Caki2 (cell line): ENCODE results near the gene ZFHX3. TPM values are rescaled to one million over a fixed set of nuclear protein-coding genes. Genes with fewer than 3 reads are reported as not detected.
A peak's percentile ranks its signal among the peaks of the same experiment; 100 is the strongest.

Experiments
- DNase-seq: peaks from one replicate; pipeline ENCODE4 v3.0.0-alpha.2; 2015; ENCODE audit warnings: low read depth
- in situ Hi-C: cut with HindIII; loops from 2 replicates; pipeline ENCODE4 v1.10.0; 2016; ENCODE audit warnings: low sequenced_read_pairs, low pct_unique_long_range_greater_than_20kb, mixed read lengths
- total RNA-seq: library from RNA; depleted of rRNA; stranded (reverse); fragments of >200 nt; shearing (Covaris generic); gene quantifications from 2 replicates; pipeline ENCODE4 v1.2.3, GENCODE V29; 2014; ENCODE audit warnings: low replicate concordance

ZFHX3 gene
- total RNA-seq, 1 experiment from 2014 or later, result 1.6 TPM

GRCh38 chr16:72824761-72825160 is 223.2 kb downstream of the ZFHX3 start:
- in situ Hi-C loops, result no loop called here
- no peak for DNase-seq

- in situ Hi-C loops, result no loop called here
- no peak for DNase-seq
These were observed 223.9 kb downstream of the ZFHX3 start for GRCh38 chr16:72824027-72824426.

GRCh38 chr16:72821185-72821950 is 226.6 kb downstream of the ZFHX3 start:
- DNase-seq, result no peak
- in situ Hi-C loops, result no loop called here

GRCh38 chr16:72819345-72819744 is 228.6 kb downstream of the ZFHX3 start:
- DNase-seq, result peak; percentile 70
- in situ Hi-C loops, result no loop called here

- DNase-seq, result no peak
- in situ Hi-C loops, result no loop called here
These were observed 229.6 kb downstream of the ZFHX3 start for GRCh38 chr16:72818236-72818845.

GRCh38 chr16:72815348-72816318 is 232.3 kb downstream of the ZFHX3 start:
- no peak for DNase-seq
- in situ Hi-C loops, result no loop called here

- DNase-seq, result no peak
- in situ Hi-C loops, result no loop called here
These were observed 233.7 kb downstream of the ZFHX3 start for GRCh38 chr16:72814226-72814625.

GRCh38 chr16:72812672-72813071 is 235.3 kb downstream of the ZFHX3 start:
- in situ Hi-C loops, result no loop called here
- DNase-seq, result no peak

GRCh38 chr16:72811876-72812275 is 236.1 kb downstream of the ZFHX3 start:
- no peak for DNase-seq
- in situ Hi-C loops, result no loop called here

- in situ Hi-C loops, result no loop called here
- no peak for DNase-seq
These were observed 236.7 kb downstream of the ZFHX3 start for GRCh38 chr16:72811188-72811720.

- in situ Hi-C loops, result no loop called here
- no peak for DNase-seq
These were observed 237.4 kb downstream of the ZFHX3 start for GRCh38 chr16:72810480-72810879.

- in situ Hi-C loops, result no loop called here
- DNase-seq, result peak; percentile 68
These were observed 238.5 kb downstream of the ZFHX3 start for GRCh38 chr16:72809446-72809845.

- in situ Hi-C loops, result no loop called here
- DNase-seq, result no peak
These were observed 239.2 kb downstream of the ZFHX3 start for GRCh38 chr16:72808754-72809153.

- in situ Hi-C loops, result no loop called here
These were observed 240.7 kb downstream of the ZFHX3 start for GRCh38 chr16:72807245-72807644.

GRCh38 chr16:72805486-72805885 is 242.4 kb downstream of the ZFHX3 start:
- in situ Hi-C loops, result no loop called here
- no peak for DNase-seq

More at GRCh38 chr16:72807245-72807644, 240.7 kb downstream of the ZFHX3 start:
- DNase-seq, result no peak

- in situ Hi-C loops, result no loop called here
- DNase-seq, result no peak
These were observed 247.3 kb downstream of the ZFHX3 start for GRCh38 chr16:72800524-72801161.

- no peak for DNase-seq
These were observed 249.7 kb downstream of the ZFHX3 start for GRCh38 chr16:72798264-72798663.

GRCh38 chr16:72797621-72798020 is 250.3 kb downstream of the ZFHX3 start:
- DNase-seq, result no peak
- in situ Hi-C loops, result no loop called here

More at GRCh38 chr16:72798264-72798663, 249.7 kb downstream of the ZFHX3 start:
- in situ Hi-C loops, result no loop called here
